GM23248 (cell line): Measurements from ENCODE around the gene RHOD. TPM values are rescaled to one million over a fixed set of nuclear protein-coding genes. Genes with fewer than 3 reads are reported as not detected.

Experiments used
- DNase-seq: peaks from one replicate; pipeline ENCODE4 v3.0.0-alpha.2; 2015
- H2AFZ ChIP-seq: fragments of 200-600 bp; sonication (generic); 2 replicates; pipeline ENCODE4 v1.6.1; 2016; ENCODE audit warnings: antibody characterized with exemption
- H3F3A ChIP-seq: fragments of 200-600 bp; sonication (generic); 2 replicates; pipeline ENCODE4 v1.6.1; 2016; ENCODE audit warnings: mild to moderate bottlenecking, antibody characterized with exemption, mixed run types; ENCODE audit not compliant: insufficient read depth
- H3K27ac ChIP-seq: fragments of 200-600 bp; sonication (generic); 2 replicates; pipeline ENCODE4 v1.5.1; 2016; ENCODE audit warnings: mild to moderate bottlenecking
- H3K27me3 ChIP-seq: fragments of 200-600 bp; sonication (generic); replicated peaks from 2 replicates; pipeline ENCODE4 v1.6.1; 2016; ENCODE audit warnings: mild to moderate bottlenecking; ENCODE audit not compliant: insufficient read depth
- H3K36me3 ChIP-seq: fragments of 200-600 bp; sonication (generic); 2 replicates; pipeline ENCODE4 v1.6.1; 2016; ENCODE audit warnings: low read depth, mild to moderate bottlenecking
- H3K4me1 ChIP-seq: fragments of 200-600 bp; sonication (generic); 2 replicates; pipeline ENCODE4 v1.6.1; 2016; ENCODE audit warnings: mild to moderate bottlenecking; ENCODE audit not compliant: insufficient read depth
- H3K4me2 ChIP-seq: fragments of 200-600 bp; sonication (generic); one replicate; pipeline ENCODE4 v1.6.1; 2016; ENCODE audit warnings: mild to moderate bottlenecking; ENCODE audit not compliant: unreplicated experiment
- H3K4me3 ChIP-seq: fragments of 200-600 bp; sonication (generic); 2 replicates; pipeline ENCODE4 v1.5.1; 2016; ENCODE audit warnings: mild to moderate bottlenecking
- H3K79me2 ChIP-seq: fragments of 200-600 bp; sonication (generic); 2 replicates; pipeline ENCODE4 v1.6.1; 2016; ENCODE audit warnings: mild to moderate bottlenecking; ENCODE audit not compliant: insufficient read depth
- H3K9ac ChIP-seq: fragments of 200-600 bp; sonication (generic); 2 replicates; pipeline ENCODE4 v1.6.1; 2016; ENCODE audit warnings: mild to moderate bottlenecking
- H3K9me2 ChIP-seq: fragments of 200-600 bp; sonication (generic); 2 replicates; pipeline ENCODE4 v1.6.1; 2016; ENCODE audit warnings: mixed run types, mild to moderate bottlenecking, moderate library complexity; ENCODE audit not compliant: insufficient read depth
- H3K9me3 ChIP-seq: fragments of 200-600 bp; sonication (generic); one replicate; pipeline ENCODE4 v1.6.1; 2017; ENCODE audit warnings: low read depth
- H4K20me1 ChIP-seq: fragments of 200-600 bp; sonication (generic); 2 replicates; pipeline ENCODE4 v1.6.0; 2016; ENCODE audit not compliant: insufficient read depth
- EZH2 ChIP-seq: fragments of 200-600 bp; sonication (generic); IDR thresholded peaks from 2 replicates; pipeline ENCODE4 v1.6.1; 2018; ENCODE audit warnings: antibody characterized with exemption, mild to moderate bottlenecking; ENCODE audit not compliant: insufficient read depth, poor library complexity, severe bottlenecking
- EZH2phosphoT487 ChIP-seq: fragments of 200-600 bp; sonication (generic); IDR thresholded peaks from 2 replicates; pipeline ENCODE4 v1.6.1; 2018; ENCODE audit warnings: antibody characterized with exemption, moderate library complexity, mild to moderate bottlenecking, low read depth; ENCODE audit not compliant: insufficient read depth
- WGBS, 2 experiments: methylation state at CpG; one replicate each; pipeline ENCODE4 v1.1.6; 2015 to 2017; ENCODE audit warnings: low lambda C conversion rate in 2 of 2, low coverage in 1 of 2; ENCODE audit errors: missing lambda C conversion rate in 2 of 2; 5-methylcytosine and 5-hydroxymethylcytosine counted together
- in situ Hi-C: fragments of 300-500 bp; cut with MboI; formaldehyde crosslinking; loops from 2 replicates; pipeline ENCODE4 v1.15.0; 2020
- polyA plus RNA-seq: library from polyadenylated mRNA; unstranded; fragments of >200 nt; fragmentation: Nextera tagmentation; extraction: Ambion mirVana; gene quantifications from 2 replicates; pipeline ENCODE4 v1.2.1, GENCODE V29; 2016
- total RNA-seq: library from RNA; depleted of rRNA; stranded (reverse); fragments of >200 nt; shearing (Covaris generic); gene quantifications from 2 replicates; pipeline ENCODE4 v1.2.3, GENCODE V29; 2014

Gene RHOD
- total and polyA plus RNA-seq, 2 experiments from 2014 or later: 28.7 to 32.3 TPM

DNA sequence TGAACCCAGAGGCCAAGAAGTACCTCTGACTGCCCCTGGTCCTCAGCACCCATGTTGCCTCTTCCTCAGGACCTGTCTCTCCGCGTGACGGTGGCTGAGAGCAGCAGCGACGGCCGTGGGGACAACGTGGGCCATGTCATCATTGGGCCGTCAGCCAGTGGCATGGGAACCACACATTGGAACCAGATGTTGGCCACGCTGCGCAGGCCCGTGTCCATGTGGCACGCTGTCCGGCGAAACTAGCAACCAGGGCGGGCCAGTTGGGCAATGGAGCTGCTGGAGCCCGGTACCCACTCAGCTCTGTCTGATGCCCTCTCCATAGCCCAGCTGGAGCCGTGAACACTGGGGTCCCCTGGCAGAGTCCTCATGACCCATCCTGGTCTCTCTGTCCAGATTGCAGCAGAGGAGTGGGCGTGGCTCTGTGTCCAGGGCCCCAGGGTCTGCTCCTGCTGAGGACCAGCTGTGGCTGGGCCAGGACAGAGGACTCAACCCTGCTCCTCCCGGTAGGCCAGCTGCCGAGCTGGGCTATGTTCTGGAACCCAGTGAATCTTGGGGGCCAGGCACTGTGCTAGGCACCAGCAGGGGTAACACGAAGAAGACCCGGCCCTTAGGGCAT, 8.0 kb upstream of the RHOD start:
- no peak overlapping the region for H3K4me3 ChIP-seq
- no peaks in the 10 kb centered on the region for H4K20me1 ChIP-seq
- no peaks in the 10 kb centered on the region for H3K4me1 ChIP-seq
- H3K27me3 ChIP-seq: no peaks in the 10 kb centered on the region
- 43 to 45% methylated on average over 22 of the region's 22 CpGs for WGBS, 2 experiments
- in situ Hi-C loops: no loop called here
- no peaks in the 10 kb centered on the region for H3K9me3 ChIP-seq
- H3K79me2 ChIP-seq: no peaks in the 10 kb centered on the region
- TF ChIP-seq EZH2phosphoT487: no peak
- TF ChIP-seq EZH2: no peak
- H3F3A ChIP-seq: no peaks in the 10 kb centered on the region; the same call in 1 of the 2 replicates
- peak; percentile 54 for DNase-seq
- H3K27ac ChIP-seq: no peak overlapping the region
- no peak overlapping the region for H3K4me2 ChIP-seq
- no peak overlapping the region for H2AFZ ChIP-seq
- H3K36me3 ChIP-seq: no peaks in the 10 kb centered on the region
- H3K9me2 ChIP-seq: no peaks in the 10 kb centered on the region
- H3K9ac ChIP-seq: no peak overlapping the region

DNA sequence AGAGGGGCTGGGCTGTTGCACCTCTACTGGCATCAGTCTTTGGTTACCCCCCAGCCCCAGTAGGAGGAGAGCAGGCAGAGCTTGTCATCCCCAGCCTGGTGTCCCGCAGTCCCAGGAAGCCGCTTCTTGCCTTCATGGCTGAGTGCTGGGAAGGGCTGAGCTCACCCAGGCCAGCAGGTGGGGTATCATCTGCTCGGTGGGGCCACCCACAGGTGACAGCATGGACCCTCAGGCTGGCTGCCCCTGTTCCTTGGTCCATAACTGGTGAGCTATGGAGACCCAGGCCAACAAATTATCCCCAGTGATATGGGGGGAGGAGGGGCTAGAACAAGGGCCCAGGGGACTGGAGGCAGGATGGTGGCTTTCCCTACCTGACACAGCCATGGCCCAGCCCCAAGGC, 6.5 kb upstream of the RHOD start:
- Histone ChIP-seq H3K9ac (no peak overlapping the region), H3K27ac (no peak overlapping the region), H3K9me3 (no peaks in the 10 kb centered on the region), H3K4me2 (no peak overlapping the region), H3K79me2 (no peaks in the 10 kb centered on the region), H3K36me3 (no peaks in the 10 kb centered on the region), H4K20me1 (no peaks in the 10 kb centered on the region), H3K4me1 (peaks cover 10% of the 10 kb centered on the region), H3K4me3 (no peak overlapping the region), H3F3A (no peaks in the 10 kb centered on the region; the same call in 1 of the 2 replicates), H3K27me3 (no peaks in the 10 kb centered on the region), H2AFZ (no peak overlapping the region), H3K9me2 (no peaks in the 10 kb centered on the region)
- WGBS, 2 experiments: 87 to 93% methylated on average over 3 of the region's 3 CpGs
- in situ Hi-C loops: no loop called here
- no peak for DNase-seq
- TF ChIP-seq EZH2 (no peak), EZH2phosphoT487 (no peak)

DNA sequence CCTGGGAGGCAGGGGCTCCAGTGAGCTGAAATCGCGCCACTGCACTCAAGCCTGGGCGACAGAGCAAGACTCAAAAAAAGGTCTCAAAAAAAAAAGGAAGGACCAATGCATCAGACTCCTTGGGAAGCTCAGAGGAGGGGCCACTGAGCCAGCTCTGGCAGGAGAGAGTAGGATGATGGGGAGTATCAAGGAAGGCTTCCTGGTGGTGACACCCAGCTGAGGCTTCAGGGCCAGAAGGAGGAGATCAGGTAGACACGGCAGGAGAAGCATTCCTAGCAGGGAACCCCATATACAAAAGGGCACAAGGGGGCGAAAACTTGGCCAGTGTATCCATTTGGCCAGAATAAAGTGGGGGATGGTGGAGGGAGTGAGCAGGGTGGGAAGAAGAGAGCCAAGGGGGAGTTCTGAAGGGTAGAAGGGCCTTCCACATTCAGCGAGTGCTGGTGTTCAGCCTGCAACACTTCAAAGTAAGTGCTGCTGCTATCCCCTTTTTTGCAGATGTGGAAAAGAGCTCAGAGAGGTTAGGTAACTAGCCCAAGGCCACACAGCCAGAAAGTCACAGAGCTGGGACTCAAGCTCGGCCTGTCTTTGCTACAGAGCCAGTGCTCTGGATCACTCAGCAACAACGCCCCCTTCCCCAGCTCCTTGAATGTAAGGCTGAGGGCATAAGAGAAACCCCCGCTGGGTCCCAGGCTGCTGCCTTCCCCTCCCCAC, 5.3 kb upstream of the RHOD start:
- in situ Hi-C loops: no loop called here
- WGBS, 2 experiments: 83 to 86% methylated on average over 9 of the region's 9 CpGs

DNA sequence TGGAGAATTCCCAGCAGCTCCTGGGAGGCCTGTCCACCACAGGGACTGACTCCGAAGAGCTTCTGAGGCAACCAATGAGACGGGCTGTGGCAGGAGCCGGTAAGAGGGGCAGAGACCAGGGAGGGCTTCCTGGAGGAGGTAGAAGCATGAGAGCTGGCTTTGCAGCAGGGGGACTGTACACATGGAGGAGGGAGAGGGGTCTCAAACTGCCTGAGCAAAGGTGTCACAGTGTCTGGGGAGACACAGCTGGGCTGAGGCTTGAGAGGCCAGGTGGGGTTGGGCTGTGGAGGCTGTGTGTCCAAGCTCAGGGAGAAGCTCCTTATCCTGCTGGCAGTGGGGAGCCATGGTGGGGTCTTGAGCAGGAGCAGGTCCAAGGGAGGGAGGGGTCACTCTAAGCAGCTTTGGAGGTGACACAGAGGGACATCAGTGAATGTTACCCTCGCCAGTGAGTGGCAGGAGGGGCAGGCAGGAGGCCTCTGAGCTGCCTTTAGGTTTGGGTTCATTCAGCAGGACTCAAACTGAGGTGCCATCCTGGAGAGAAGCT, 4.6 kb upstream of the RHOD start:
- TF ChIP-seq EZH2 (no peak), EZH2phosphoT487 (no peak)
- no peak overlapping the region for H2AFZ ChIP-seq
- H3K4me2 ChIP-seq: no peak overlapping the region
- no peaks in the 10 kb centered on the region; the same call in 1 of the 2 replicates for H3F3A ChIP-seq
- 75 to 91% methylated on average over 4 of the region's 4 CpGs for WGBS, 2 experiments
- no peak for DNase-seq
- no peak overlapping the region for H3K4me3 ChIP-seq
- H3K9me2 ChIP-seq: no peaks in the 10 kb centered on the region
- no peaks in the 10 kb centered on the region for H3K36me3 ChIP-seq
- H3K4me1 ChIP-seq: peaks cover 20% of the 10 kb centered on the region
- in situ Hi-C loops: no loop called here
- H3K79me2 ChIP-seq: no peaks in the 10 kb centered on the region
- no peak overlapping the region for H3K9ac ChIP-seq
- no peaks in the 10 kb centered on the region for H4K20me1 ChIP-seq
- H3K9me3 ChIP-seq: no peaks in the 10 kb centered on the region
- H3K27ac ChIP-seq: no peak overlapping the region
- no peaks in the 10 kb centered on the region for H3K27me3 ChIP-seq

More for the DNA sequence above, 5.3 kb upstream of the RHOD start:
- H3K4me3 ChIP-seq: no peak overlapping the region
- H3K4me1 ChIP-seq: peaks cover 20% of the 10 kb centered on the region
- no peaks in the 10 kb centered on the region for H3K36me3 ChIP-seq
- H3K9me2 ChIP-seq: no peaks in the 10 kb centered on the region
- no peak overlapping the region for H3K4me2 ChIP-seq
- DNase-seq: no peak
- H2AFZ ChIP-seq: no peak overlapping the region
- no peaks in the 10 kb centered on the region for H3K79me2 ChIP-seq
- no peaks in the 10 kb centered on the region; the same call in 1 of the 2 replicates for H3F3A ChIP-seq
- no peak overlapping the region for H3K27ac ChIP-seq
- TF ChIP-seq EZH2: no peak
- no peak for TF ChIP-seq EZH2phosphoT487
- no peaks in the 10 kb centered on the region for H3K9me3 ChIP-seq
- H3K9ac ChIP-seq: no peak overlapping the region
- H3K27me3 ChIP-seq: no peaks in the 10 kb centered on the region
- H4K20me1 ChIP-seq: no peaks in the 10 kb centered on the region
